ENCODE data around the gene CA10.

The CA10 gene

GRCh38 chr17:52170963-52171572 is 12.6 kb upstream of the CA10 start:
- DNase-seq (ENCODE audit: low read depth, low spot score): no peak
- TF ChIP-seq YY1 (IDR thresholded peaks at IDR 0.05; ENCODE audit: insufficient read depth, insufficient read length): no peak
- no peak for TF ChIP-seq SUZ12 (IDR thresholded peaks at IDR 0.05; ENCODE audit: extremely low read depth, insufficient read depth, insufficient read length)
- TF ChIP-seq ZNF274 (IDR thresholded peaks at IDR 0.05; ENCODE audit: low read depth, low read length): no peak

GRCh38 chr17:52160136-52160567 is 1.6 kb upstream of the CA10 start:
- Histone ChIP-seq H3K9ac (ENCODE audit: insufficient read length, low read depth) (no peak overlapping the region), H3K4me1 (ENCODE audit: insufficient read depth, insufficient read length) (peaks cover 9% of the 10 kb centered on the region), H3K27me3 (ENCODE audit: insufficient read depth, insufficient read length) (peaks cover 43% of the 10 kb centered on the region), H3K36me3 (ENCODE audit: insufficient read depth, insufficient read length, low read length) (no peaks in the 10 kb centered on the region), H3K4me3 (ENCODE audit: insufficient read length, low read depth) (no peak overlapping the region), H3K9me3 (ENCODE audit: insufficient read depth, low read length) (no peaks in the 10 kb centered on the region)
- no peak for DNase-seq (ENCODE audit: low read depth, low spot score)
- TF ChIP-seq SUZ12 (IDR thresholded peaks at IDR 0.05; ENCODE audit: extremely low read depth, insufficient read depth, insufficient read length) (no peak), YY1 (IDR thresholded peaks at IDR 0.05; ENCODE audit: insufficient read depth, insufficient read length) (no peak), ZNF274 (IDR thresholded peaks at IDR 0.05; ENCODE audit: low read depth, low read length) (no peak)

More at GRCh38 chr17:52170963-52171572, 12.6 kb upstream of the CA10 start:
- Histone ChIP-seq H3K9me3 (ENCODE audit: insufficient read depth, low read length) (no peaks in the 10 kb centered on the region), H3K4me3 (ENCODE audit: insufficient read length, low read depth) (no peak overlapping the region), H3K4me1 (ENCODE audit: insufficient read depth, insufficient read length) (no peaks in the 10 kb centered on the region), H3K9ac (ENCODE audit: insufficient read length, low read depth) (no peak overlapping the region), H3K27me3 (ENCODE audit: insufficient read depth, insufficient read length) (no peaks in the 10 kb centered on the region), H3K36me3 (ENCODE audit: insufficient read depth, insufficient read length, low read length) (no peaks in the 10 kb centered on the region)

- DNase-seq (ENCODE audit: low read depth, low spot score): no peak
- no peak for TF ChIP-seq ZNF274 (IDR thresholded peaks at IDR 0.05; ENCODE audit: low read depth, low read length)
- TF ChIP-seq YY1 (IDR thresholded peaks at IDR 0.05; ENCODE audit: insufficient read depth, insufficient read length): no peak
- no peak for TF ChIP-seq SUZ12 (IDR thresholded peaks at IDR 0.05; ENCODE audit: extremely low read depth, insufficient read depth, insufficient read length)
- Histone ChIP-seq H3K27me3 (ENCODE audit: insufficient read depth, insufficient read length) (peaks cover 43% of the 10 kb centered on the region), H3K4me3 (ENCODE audit: insufficient read length, low read depth) (peak overlapping the region; percentile 55), H3K9ac (ENCODE audit: insufficient read length, low read depth) (no peak overlapping the region), H3K36me3 (ENCODE audit: insufficient read depth, insufficient read length, low read length) (no peaks in the 10 kb centered on the region), H3K4me1 (ENCODE audit: insufficient read depth, insufficient read length) (peaks cover 9% of the 10 kb centered on the region), H3K9me3 (ENCODE audit: insufficient read depth, low read length) (no peaks in the 10 kb centered on the region)
Observed at GRCh38 chr17:52159246-52160135, 977 bp upstream of the CA10 start.

- peak overlapping the region; percentile 55 for H3K4me3 ChIP-seq (ENCODE audit: insufficient read length, low read depth)
- no peaks in the 10 kb centered on the region for H3K36me3 ChIP-seq (ENCODE audit: insufficient read depth, insufficient read length, low read length)
- TF ChIP-seq YY1 (IDR thresholded peaks at IDR 0.05; ENCODE audit: insufficient read depth, insufficient read length) (no peak), ZNF274 (IDR thresholded peaks at IDR 0.05; ENCODE audit: low read depth, low read length) (no peak), SUZ12 (IDR thresholded peaks at IDR 0.05; ENCODE audit: extremely low read depth, insufficient read depth, insufficient read length) (no peak)
- no peak for DNase-seq (ENCODE audit: low read depth, low spot score)
- H3K9ac ChIP-seq (ENCODE audit: insufficient read length, low read depth): peak overlapping the region; percentile 69
- peaks cover 43% of the 10 kb centered on the region for H3K27me3 ChIP-seq (ENCODE audit: insufficient read depth, insufficient read length)
- peaks cover 9% of the 10 kb centered on the region for H3K4me1 ChIP-seq (ENCODE audit: insufficient read depth, insufficient read length)
- H3K9me3 ChIP-seq (ENCODE audit: insufficient read depth, low read length): no peaks in the 10 kb centered on the region
Observed at GRCh38 chr17:52157603-52158449, 688 bp downstream of the CA10 start.

- H3K27me3 ChIP-seq (ENCODE audit: insufficient read depth, insufficient read length): peaks cover 43% of the 10 kb centered on the region
- peaks cover 9% of the 10 kb centered on the region for H3K4me1 ChIP-seq (ENCODE audit: insufficient read depth, insufficient read length)
- H3K9me3 ChIP-seq (ENCODE audit: insufficient read depth, low read length): no peaks in the 10 kb centered on the region
- H3K4me3 ChIP-seq (ENCODE audit: insufficient read length, low read depth): no peak overlapping the region
- H3K36me3 ChIP-seq (ENCODE audit: insufficient read depth, insufficient read length, low read length): no peaks in the 10 kb centered on the region
- H3K9ac ChIP-seq (ENCODE audit: insufficient read length, low read depth): no peak overlapping the region
- no peak for TF ChIP-seq ZNF274 (IDR thresholded peaks at IDR 0.05; ENCODE audit: low read depth, low read length)
- TF ChIP-seq SUZ12 (IDR thresholded peaks at IDR 0.05; ENCODE audit: extremely low read depth, insufficient read depth, insufficient read length): no peak
- TF ChIP-seq YY1 (IDR thresholded peaks at IDR 0.05; ENCODE audit: insufficient read depth, insufficient read length): no peak
- no peak for DNase-seq (ENCODE audit: low read depth, low spot score)
Observed at GRCh38 chr17:52156576-52157570, 1.6 kb downstream of the CA10 start.

GRCh38 chr17:52155301-52155700 is 3.2 kb downstream of the CA10 start:
- Histone ChIP-seq H3K4me3 (ENCODE audit: insufficient read length, low read depth) (no peak overlapping the region), H3K9me3 (ENCODE audit: insufficient read depth, low read length) (no peaks in the 10 kb centered on the region), H3K27me3 (ENCODE audit: insufficient read depth, insufficient read length) (peaks cover 42% of the 10 kb centered on the region), H3K4me1 (ENCODE audit: insufficient read depth, insufficient read length) (peaks cover 9% of the 10 kb centered on the region), H3K9ac (ENCODE audit: insufficient read length, low read depth) (no peak overlapping the region), H3K36me3 (ENCODE audit: insufficient read depth, insufficient read length, low read length) (no peaks in the 10 kb centered on the region)
- TF ChIP-seq ZNF274 (IDR thresholded peaks at IDR 0.05; ENCODE audit: low read depth, low read length): no peak
- no peak for TF ChIP-seq SUZ12 (IDR thresholded peaks at IDR 0.05; ENCODE audit: extremely low read depth, insufficient read depth, insufficient read length)
- no peak for TF ChIP-seq YY1 (IDR thresholded peaks at IDR 0.05; ENCODE audit: insufficient read depth, insufficient read length)
- DNase-seq (ENCODE audit: low read depth, low spot score): no peak
